ENCODE measurements around the gene RERE. TPM values are rescaled to one million over a fixed set of nuclear protein-coding genes. Genes with fewer than 3 reads are reported as not detected.
A peak's percentile ranks its signal among the peaks of the same experiment; 100 is the strongest.

Gene RERE
- total and polyA plus RNA-seq, 4 donors, result 116 to 434 (median 161) TPM

GRCh38 chr1:8680664-8681650, 136.5 kb downstream of the RERE start:
- Histone ChIP-seq H3K27ac (ENCODE audit: low read depth, low read length) (no peak overlapping the region), H3K4me3 (ENCODE audit: low read depth, low read length) (peak overlapping the region; percentile 4), H3K9me3 (ENCODE audit: control insufficient read depth, insufficient read depth, low read length) (no peaks in the 10 kb centered on the region), H3K4me1 (ENCODE audit: control insufficient read depth, insufficient read depth, low read length) (no peaks in the 10 kb centered on the region), H3K36me3 (ENCODE audit: control insufficient read depth, insufficient read depth, low read length) (no peaks in the 10 kb centered on the region), H3K27me3 (ENCODE audit: control insufficient read depth, insufficient read depth, low read length) (no peaks in the 10 kb centered on the region)
- DNase-seq (ENCODE audit: low read depth in 4 of 6, low spot score in 6 of 6), result no peak
- 33% methylated on average over 4 of the region's 14 CpGs for WGBS (ENCODE audit: insufficient coverage)

- DNase-seq (ENCODE audit: low read depth in 4 of 6, low spot score in 6 of 6), result peak in 1 of 6 donors; percentile 67
- WGBS (ENCODE audit: insufficient coverage), result 35% methylated on average over 4 of the region's 7 CpGs
- no peak overlapping the region for H3K27ac ChIP-seq (ENCODE audit: low read depth, low read length)
- H3K9me3 ChIP-seq (ENCODE audit: control insufficient read depth, insufficient read depth, low read length), result no peaks in the 10 kb centered on the region
- H3K4me1 ChIP-seq (ENCODE audit: control insufficient read depth, insufficient read depth, low read length), result no peaks in the 10 kb centered on the region
- no peaks in the 10 kb centered on the region for H3K27me3 ChIP-seq (ENCODE audit: control insufficient read depth, insufficient read depth, low read length)
- H3K4me3 ChIP-seq (ENCODE audit: low read depth, low read length), result no peak overlapping the region
- no peaks in the 10 kb centered on the region for H3K36me3 ChIP-seq (ENCODE audit: control insufficient read depth, insufficient read depth, low read length)
Observed at GRCh38 chr1:8679929-8680663, 137.3 kb downstream of the RERE start.

- Histone ChIP-seq H3K4me3 (ENCODE audit: low read depth, low read length) (no peak overlapping the region), H3K36me3 (ENCODE audit: control insufficient read depth, insufficient read depth, low read length) (no peaks in the 10 kb centered on the region), H3K4me1 (ENCODE audit: control insufficient read depth, insufficient read depth, low read length) (no peaks in the 10 kb centered on the region), H3K9me3 (ENCODE audit: control insufficient read depth, insufficient read depth, low read length) (no peaks in the 10 kb centered on the region), H3K27ac (ENCODE audit: low read depth, low read length) (no peak overlapping the region), H3K27me3 (ENCODE audit: control insufficient read depth, insufficient read depth, low read length) (no peaks in the 10 kb centered on the region)
- DNase-seq (ENCODE audit: low read depth in 4 of 6, low spot score in 6 of 6), result peak in 1 of 6 donors; percentile 49
- WGBS (ENCODE audit: insufficient coverage), result 18% methylated on average over 1 of the region's 2 CpGs
Observed at GRCh38 chr1:8679395-8679800, 138.0 kb downstream of the RERE start.

GRCh38 chr1:8678673-8679394, 138.6 kb downstream of the RERE start:
- Histone ChIP-seq H3K4me3 (ENCODE audit: low read depth, low read length) (no peak overlapping the region), H3K27me3 (ENCODE audit: control insufficient read depth, insufficient read depth, low read length) (no peaks in the 10 kb centered on the region), H3K36me3 (ENCODE audit: control insufficient read depth, insufficient read depth, low read length) (no peaks in the 10 kb centered on the region), H3K9me3 (ENCODE audit: control insufficient read depth, insufficient read depth, low read length) (no peaks in the 10 kb centered on the region), H3K27ac (ENCODE audit: low read depth, low read length) (no peak overlapping the region), H3K4me1 (ENCODE audit: control insufficient read depth, insufficient read depth, low read length) (no peaks in the 10 kb centered on the region)
- WGBS (ENCODE audit: insufficient coverage), result 58% methylated on average over 2 of the region's 4 CpGs
- DNase-seq (ENCODE audit: low read depth in 4 of 6, low spot score in 6 of 6), result peak in 1 of 6 donors; percentile 62

GRCh38 chr1:8677782-8678181, 139.7 kb downstream of the RERE start:
- Histone ChIP-seq H3K27ac (ENCODE audit: low read depth, low read length) (no peak overlapping the region), H3K4me1 (ENCODE audit: control insufficient read depth, insufficient read depth, low read length) (no peaks in the 10 kb centered on the region)
- no CpG with 5 or more reads among the region's 2 CpGs for WGBS (ENCODE audit: insufficient coverage)

GRCh38 chr1:8676813-8677212, 140.6 kb downstream of the RERE start:
- no peak for DNase-seq (ENCODE audit: low read depth in 4 of 6, low spot score in 6 of 6)
- no peaks in the 10 kb centered on the region for H3K9me3 ChIP-seq (ENCODE audit: control insufficient read depth, insufficient read depth, low read length)
- no peak overlapping the region for H3K27ac ChIP-seq (ENCODE audit: low read depth, low read length)
- no peaks in the 10 kb centered on the region for H3K4me1 ChIP-seq (ENCODE audit: control insufficient read depth, insufficient read depth, low read length)
- WGBS (ENCODE audit: insufficient coverage), result 76% methylated on average over 2 of the region's 2 CpGs
- no peaks in the 10 kb centered on the region for H3K27me3 ChIP-seq (ENCODE audit: control insufficient read depth, insufficient read depth, low read length)
- H3K4me3 ChIP-seq (ENCODE audit: low read depth, low read length), result no peak overlapping the region
- H3K36me3 ChIP-seq (ENCODE audit: control insufficient read depth, insufficient read depth, low read length), result no peaks in the 10 kb centered on the region

More at GRCh38 chr1:8677782-8678181, 139.7 kb downstream of the RERE start:
- DNase-seq (ENCODE audit: low read depth in 4 of 6, low spot score in 6 of 6), result no peak
- H3K9me3 ChIP-seq (ENCODE audit: control insufficient read depth, insufficient read depth, low read length), result no peaks in the 10 kb centered on the region
- no peak overlapping the region for H3K4me3 ChIP-seq (ENCODE audit: low read depth, low read length)
- no peaks in the 10 kb centered on the region for H3K36me3 ChIP-seq (ENCODE audit: control insufficient read depth, insufficient read depth, low read length)
- no peaks in the 10 kb centered on the region for H3K27me3 ChIP-seq (ENCODE audit: control insufficient read depth, insufficient read depth, low read length)

- DNase-seq (ENCODE audit: low read depth in 4 of 6, low spot score in 6 of 6), result no peak
- H3K27me3 ChIP-seq (ENCODE audit: control insufficient read depth, insufficient read depth, low read length), result no peaks in the 10 kb centered on the region
- H3K36me3 ChIP-seq (ENCODE audit: control insufficient read depth, insufficient read depth, low read length), result no peaks in the 10 kb centered on the region
- H3K27ac ChIP-seq (ENCODE audit: low read depth, low read length), result no peak overlapping the region
- H3K4me3 ChIP-seq (ENCODE audit: low read depth, low read length), result no peak overlapping the region
- no peaks in the 10 kb centered on the region for H3K9me3 ChIP-seq (ENCODE audit: control insufficient read depth, insufficient read depth, low read length)
- H3K4me1 ChIP-seq (ENCODE audit: control insufficient read depth, insufficient read depth, low read length), result no peaks in the 10 kb centered on the region
Observed at GRCh38 chr1:8676072-8676471, 141.4 kb downstream of the RERE start.

- H3K27ac ChIP-seq (ENCODE audit: low read depth, low read length), result no peak overlapping the region
- no peaks in the 10 kb centered on the region for H3K36me3 ChIP-seq (ENCODE audit: control insufficient read depth, insufficient read depth, low read length)
- H3K4me3 ChIP-seq (ENCODE audit: low read depth, low read length), result no peak overlapping the region
- H3K9me3 ChIP-seq (ENCODE audit: control insufficient read depth, insufficient read depth, low read length), result no peaks in the 10 kb centered on the region
- no CpG with 5 or more reads among the region's 2 CpGs for WGBS (ENCODE audit: insufficient coverage)
- no peaks in the 10 kb centered on the region for H3K4me1 ChIP-seq (ENCODE audit: control insufficient read depth, insufficient read depth, low read length)
- H3K27me3 ChIP-seq (ENCODE audit: control insufficient read depth, insufficient read depth, low read length), result no peaks in the 10 kb centered on the region
- DNase-seq (ENCODE audit: low read depth in 4 of 6, low spot score in 6 of 6), result no peak
Observed at GRCh38 chr1:8674912-8675311, 142.5 kb downstream of the RERE start.

- no peak for DNase-seq (ENCODE audit: low read depth in 4 of 6, low spot score in 6 of 6)
- 67% methylated on average over 2 of the region's 4 CpGs for WGBS (ENCODE audit: insufficient coverage)
- Histone ChIP-seq H3K9me3 (ENCODE audit: control insufficient read depth, insufficient read depth, low read length) (no peaks in the 10 kb centered on the region), H3K4me1 (ENCODE audit: control insufficient read depth, insufficient read depth, low read length) (no peaks in the 10 kb centered on the region), H3K27me3 (ENCODE audit: control insufficient read depth, insufficient read depth, low read length) (no peaks in the 10 kb centered on the region), H3K27ac (ENCODE audit: low read depth, low read length) (no peak overlapping the region), H3K4me3 (ENCODE audit: low read depth, low read length) (no peak overlapping the region), H3K36me3 (ENCODE audit: control insufficient read depth, insufficient read depth, low read length) (no peaks in the 10 kb centered on the region)
Observed at GRCh38 chr1:8674481-8674880, 143.0 kb downstream of the RERE start.
